Measurements from ENCODE around the gene PTPRT. TPM values are rescaled to one million over a fixed set of nuclear protein-coding genes. Genes with fewer than 3 reads are reported as not detected.
"Not testable (repeated sequence)": the region's sequence is repeated elsewhere in the genome, so short reads cannot be mapped to it uniquely, and the experiment has no call there.

The PTPRT gene
- polyA plus RNA-seq, 1 donor from 2014 or later: not detected

- H3K27me3 Mint-ChIP-seq: no peaks in the 10 kb centered on the region
Observed at GRCh38 chr20:42274986-42275385, 914.7 kb downstream of the PTPRT start.

DNA sequence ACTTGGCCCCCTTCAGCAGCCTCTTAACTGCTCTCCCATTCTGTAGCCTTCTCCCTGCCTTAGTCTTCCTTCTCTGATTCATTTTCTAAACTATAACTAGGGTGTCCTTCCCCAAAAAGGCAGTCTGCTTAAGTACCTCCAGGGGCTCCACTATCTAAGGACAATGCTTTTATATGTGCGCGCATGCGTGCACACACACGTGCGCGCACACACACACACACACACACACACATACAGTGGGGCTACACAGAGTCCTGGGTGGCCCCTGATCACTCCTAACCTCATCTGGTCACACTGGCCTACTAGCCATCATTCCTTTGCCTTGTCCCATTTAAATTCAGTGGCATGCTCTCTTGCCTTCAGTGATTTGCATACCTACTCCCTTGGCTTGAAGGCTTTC, 917.2 kb downstream of the PTPRT start:
- no peaks in the 10 kb centered on the region for H3K36me3 Mint-ChIP-seq
- H3K27ac Mint-ChIP-seq: no peak overlapping the region
- peaks cover 0 to 2% (median 0%) of the 10 kb centered on the region in 3 donors for H3K9me3 Mint-ChIP-seq
- H3K4me3 Mint-ChIP-seq: no peak overlapping the region
- H3K4me1 Mint-ChIP-seq: no peaks in the 10 kb centered on the region
- H3K27me3 Mint-ChIP-seq: no peaks in the 10 kb centered on the region

More at GRCh38 chr20:42274986-42275385, 914.7 kb downstream of the PTPRT start:
- Mint-ChIP-seq H3K27ac (no peak overlapping the region), H3K4me3 (no peak overlapping the region), H3K4me1 (no peaks in the 10 kb centered on the region), H3K9me3 (peaks cover 0 to 4% (median 1%) of the 10 kb centered on the region in 3 donors), H3K36me3 (no peaks in the 10 kb centered on the region)

DNA sequence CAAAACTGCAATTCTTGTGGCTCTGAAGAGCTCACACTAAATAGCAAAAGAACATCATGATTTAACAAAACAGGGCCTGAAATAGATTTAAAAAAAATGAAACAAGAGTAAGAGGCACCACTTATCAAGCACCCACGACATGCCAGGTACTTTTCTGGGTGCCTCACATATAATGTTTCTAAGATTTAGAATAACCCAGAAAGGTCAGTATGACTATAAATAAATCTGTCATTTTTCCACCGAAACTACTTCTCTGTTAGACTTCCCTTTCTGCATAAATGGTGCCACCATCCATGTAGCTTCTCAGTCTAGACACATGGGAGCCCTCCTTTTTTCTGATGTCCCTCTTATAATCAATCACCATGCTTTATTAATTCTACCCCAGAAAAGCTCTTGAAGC, 919.2 kb downstream of the PTPRT start:
- H3K27me3 Mint-ChIP-seq: no peaks in the 10 kb centered on the region
- H3K27ac Mint-ChIP-seq: no peak overlapping the region
- H3K4me1 Mint-ChIP-seq: no peaks in the 10 kb centered on the region
- H3K4me3 Mint-ChIP-seq: no peak overlapping the region
- no peaks in the 10 kb centered on the region for H3K36me3 Mint-ChIP-seq
- peaks cover 0 to 2% (median 0%) of the 10 kb centered on the region in 3 donors for H3K9me3 Mint-ChIP-seq

DNA sequence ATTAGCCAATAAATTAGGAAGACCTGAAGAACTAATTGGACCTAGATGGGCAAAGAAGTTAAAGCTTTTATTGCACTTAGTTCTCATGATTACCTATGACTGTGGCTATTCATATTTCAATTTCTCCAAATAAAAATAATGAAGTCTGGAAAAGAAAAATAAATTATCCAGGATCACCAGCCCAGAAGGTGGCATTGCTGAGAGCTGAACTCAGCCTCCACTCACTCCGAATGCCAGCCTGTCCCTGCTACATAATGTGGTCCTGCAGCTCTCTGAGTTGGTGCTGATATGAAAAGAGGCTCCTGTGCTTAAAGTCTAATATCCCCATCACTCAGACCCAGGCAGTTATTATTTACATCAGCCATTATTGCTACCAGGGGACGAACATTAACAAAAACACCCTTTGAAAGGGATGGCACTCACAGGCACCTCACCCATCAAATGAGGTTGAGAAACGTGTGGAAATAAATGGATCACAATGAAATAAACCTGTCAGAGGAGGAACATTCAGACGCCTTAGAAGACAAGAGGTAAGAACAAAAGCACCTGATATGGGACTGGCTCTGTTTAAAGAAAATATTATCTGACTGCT, 921.8 kb downstream of the PTPRT start:
- Mint-ChIP-seq H3K9me3 (peaks cover 0 to under 1% (median 0%) of the 10 kb centered on the region in 3 donors), H3K4me1 (no peaks in the 10 kb centered on the region), H3K27me3 (no peaks in the 10 kb centered on the region), H3K36me3 (peaks cover 1% of the 10 kb centered on the region), H3K4me3 (no peak overlapping the region), H3K27ac (no peak overlapping the region)

DNA sequence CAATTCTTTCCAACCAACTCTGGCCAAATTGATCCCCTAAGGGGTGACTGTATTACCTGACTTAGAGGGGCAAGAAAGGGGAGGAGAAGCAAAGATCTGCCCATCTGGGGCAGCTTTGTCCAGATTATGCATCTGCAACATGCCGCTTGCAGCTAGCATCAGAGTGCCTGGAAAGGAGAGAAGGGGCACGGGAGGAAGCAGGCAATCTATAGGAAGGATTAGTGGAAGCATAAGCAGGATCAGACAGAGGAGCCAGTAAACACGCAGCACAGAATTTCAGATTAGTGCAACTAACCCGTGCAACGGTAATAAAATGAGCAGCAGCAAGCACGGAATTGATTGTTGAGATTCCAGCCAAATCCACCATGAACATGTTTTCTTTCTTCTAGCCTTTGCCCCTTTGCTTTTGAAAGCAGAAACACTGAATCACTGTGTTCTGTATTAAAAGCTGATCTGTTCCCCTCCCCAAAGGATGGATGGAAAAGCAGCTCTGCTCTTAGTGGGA, 927.9 kb downstream of the PTPRT start:
- Mint-ChIP-seq H3K4me3 (peak overlapping the region in 1 of 4 donors; percentile 23), H3K36me3 (peaks cover 1% of the 10 kb centered on the region), H3K4me1 (no peaks in the 10 kb centered on the region), H3K27ac (peak overlapping the region in 1 of 3 donors; percentile 62), H3K9me3 (peaks cover 0 to 4% (median 2%) of the 10 kb centered on the region in 3 donors), H3K27me3 (no peaks in the 10 kb centered on the region)

GRCh38 chr20:42260184-42260583, 929.5 kb downstream of the PTPRT start:
- no peak overlapping the region for H3K4me3 Mint-ChIP-seq
- no peaks in the 10 kb centered on the region for H3K27me3 Mint-ChIP-seq
- no peaks in the 10 kb centered on the region for H3K4me1 Mint-ChIP-seq
- peaks cover 1% of the 10 kb centered on the region for H3K36me3 Mint-ChIP-seq
- peaks cover 0 to 6% (median 2%) of the 10 kb centered on the region in 3 donors for H3K9me3 Mint-ChIP-seq
- no peak overlapping the region for H3K27ac Mint-ChIP-seq

GRCh38 chr20:42259389-42259788, 930.3 kb downstream of the PTPRT start:
- no peak overlapping the region for H3K27ac Mint-ChIP-seq
- H3K9me3 Mint-ChIP-seq: peaks cover 0 to 6% (median 2%) of the 10 kb centered on the region in 3 donors
- H3K36me3 Mint-ChIP-seq: no peaks in the 10 kb centered on the region
- no peaks in the 10 kb centered on the region for H3K4me1 Mint-ChIP-seq
- no peak overlapping the region for H3K4me3 Mint-ChIP-seq
- no peaks in the 10 kb centered on the region for H3K27me3 Mint-ChIP-seq

GRCh38 chr20:42258564-42259302, 931.0 kb downstream of the PTPRT start:
- Mint-ChIP-seq H3K27me3 (no peaks in the 10 kb centered on the region), H3K4me3 (no peak overlapping the region), H3K4me1 (no peaks in the 10 kb centered on the region), H3K36me3 (no peaks in the 10 kb centered on the region), H3K9me3 (peaks cover 0 to 6% (median 2%) of the 10 kb centered on the region in 3 donors), H3K27ac (no peak overlapping the region)

- no peaks in the 10 kb centered on the region for H3K36me3 Mint-ChIP-seq
- no peak overlapping the region for H3K27ac Mint-ChIP-seq
- no peaks in the 10 kb centered on the region for H3K4me1 Mint-ChIP-seq
- peaks cover 0 to 4% (median 0%) of the 10 kb centered on the region in 3 donors for H3K9me3 Mint-ChIP-seq
- H3K4me3 Mint-ChIP-seq: no peak overlapping the region
- no peaks in the 10 kb centered on the region for H3K27me3 Mint-ChIP-seq
Observed at GRCh38 chr20:42255821-42256220, 933.9 kb downstream of the PTPRT start.

- H3K27ac Mint-ChIP-seq: no peak overlapping the region
Observed at GRCh38 chr20:42254673-42255072, 935.0 kb downstream of the PTPRT start.

DNA sequence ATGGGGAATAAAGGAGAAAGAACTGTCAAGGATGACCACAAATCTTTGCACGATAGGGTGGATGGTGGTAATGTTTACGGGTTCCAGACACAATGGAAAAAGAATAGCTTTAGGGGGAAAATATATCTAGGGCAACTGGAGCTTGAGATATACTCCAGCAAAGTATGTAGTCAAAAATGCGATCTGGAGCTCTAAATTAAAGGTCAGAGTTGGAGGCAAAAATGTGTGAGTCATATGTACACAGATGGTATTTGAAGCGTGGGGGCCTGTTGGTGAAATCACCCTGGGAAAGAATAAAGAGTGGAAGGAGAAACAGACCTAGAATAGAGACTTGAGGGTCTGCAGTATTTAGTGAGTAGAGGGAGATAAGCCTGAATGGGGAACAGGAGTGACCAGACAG, 937.6 kb downstream of the PTPRT start:
- Mint-ChIP-seq H3K4me1 (no peaks in the 10 kb centered on the region), H3K9me3 (peaks cover 0 to 7% (median 6%) of the 10 kb centered on the region in 3 donors), H3K27ac (no peak overlapping the region), H3K27me3 (no peaks in the 10 kb centered on the region), H3K4me3 (no peak overlapping the region), H3K36me3 (no peaks in the 10 kb centered on the region)

More at GRCh38 chr20:42254673-42255072, 935.0 kb downstream of the PTPRT start:
- no peaks in the 10 kb centered on the region for H3K4me1 Mint-ChIP-seq
- H3K36me3 Mint-ChIP-seq: no peaks in the 10 kb centered on the region
- H3K4me3 Mint-ChIP-seq: no peak overlapping the region
- H3K9me3 Mint-ChIP-seq: peaks cover 0 to 4% (median 3%) of the 10 kb centered on the region in 3 donors
- H3K27me3 Mint-ChIP-seq: no peaks in the 10 kb centered on the region

- no peak overlapping the region for H3K27ac Mint-ChIP-seq
- no peaks in the 10 kb centered on the region for H3K27me3 Mint-ChIP-seq
- H3K36me3 Mint-ChIP-seq: no peaks in the 10 kb centered on the region
- H3K4me1 Mint-ChIP-seq: peaks cover 0 to 2% (median 0%) of the 10 kb centered on the region in 3 donors
- H3K9me3 Mint-ChIP-seq: peaks cover 0 to 11% (median 7%) of the 10 kb centered on the region in 3 donors
- no peak overlapping the region for H3K4me3 Mint-ChIP-seq
Observed at GRCh38 chr20:42218621-42219374, 970.9 kb downstream of the PTPRT start.

DNA sequence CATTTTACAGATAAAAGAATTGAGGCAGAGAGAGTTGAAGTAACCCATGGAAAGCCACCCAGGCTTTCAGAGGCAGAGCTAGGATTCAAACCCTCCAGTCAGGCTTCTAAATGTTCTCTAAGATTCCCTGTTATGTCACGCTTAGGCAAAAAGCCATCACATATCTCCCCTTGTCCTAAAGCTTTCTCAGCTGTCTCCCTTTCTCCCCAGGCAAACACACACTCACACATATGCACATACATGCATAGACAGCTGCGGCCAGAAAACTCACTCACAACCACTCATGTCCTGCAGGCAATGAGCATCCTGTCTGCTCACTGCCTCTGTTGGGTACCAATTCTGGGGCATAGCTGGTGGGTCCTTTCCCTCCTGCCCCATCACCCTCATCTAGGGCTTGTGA, 975.6 kb downstream of the PTPRT start:
- no peaks in the 10 kb centered on the region for H3K36me3 Mint-ChIP-seq
- no peak overlapping the region for H3K4me3 Mint-ChIP-seq
- peaks cover 0 to 2% (median 0%) of the 10 kb centered on the region in 3 donors for H3K4me1 Mint-ChIP-seq
- peaks cover 0 to 12% (median 6%) of the 10 kb centered on the region in 3 donors for H3K9me3 Mint-ChIP-seq
- no peaks in the 10 kb centered on the region for H3K27me3 Mint-ChIP-seq
- H3K27ac Mint-ChIP-seq: no peak overlapping the region

- Mint-ChIP-seq H3K9me3 (peaks cover 2 to 12% (median 5%) of the 10 kb centered on the region in 3 donors), H3K4me3 (no peak overlapping the region), H3K27me3 (no peaks in the 10 kb centered on the region), H3K4me1 (peaks cover 0 to 2% (median 0%) of the 10 kb centered on the region in 3 donors), H3K36me3 (no peaks in the 10 kb centered on the region), H3K27ac (no peak overlapping the region)
Observed at GRCh38 chr20:42212391-42212790, 977.3 kb downstream of the PTPRT start.

DNA sequence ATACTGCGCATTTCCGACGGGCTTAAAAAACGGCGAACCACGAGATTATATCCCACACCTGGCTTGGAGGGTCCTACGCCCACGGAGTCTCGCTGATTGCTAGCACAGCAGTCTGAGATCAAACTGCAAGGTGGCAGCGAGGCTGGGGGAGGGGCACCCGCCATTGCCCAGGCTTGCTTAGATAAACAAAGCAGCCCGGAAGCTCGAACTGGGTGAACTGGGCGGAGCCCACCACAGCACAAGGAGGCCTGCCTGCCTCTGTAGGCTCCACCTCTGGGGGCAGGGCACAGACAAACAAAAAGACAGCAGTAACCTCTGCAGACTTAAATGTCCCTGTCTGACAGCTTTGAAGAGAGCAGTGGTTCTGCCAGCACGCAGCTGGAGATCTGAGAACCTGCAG, 983.1 kb downstream of the PTPRT start:
- not testable (repeated sequence) for H3K27ac Mint-ChIP-seq, H3K36me3 Mint-ChIP-seq, H3K9me3 Mint-ChIP-seq, H3K27me3 Mint-ChIP-seq, H3K4me3 Mint-ChIP-seq, H3K4me1 Mint-ChIP-seq
